ES-I3 (cell line): ENCODE results near the gene NOS3.

Experiments used
- H3K36me3 ChIP-seq: 2 replicates; pipeline ENCODE4 v1.6.1; 2013; ENCODE audit warnings: mild to moderate bottlenecking, low read length, control low read depth, moderate library complexity; ENCODE audit not compliant: insufficient read depth
- H3K4me1 ChIP-seq: 2 replicates; pipeline ENCODE4 v1.6.1; 2013; ENCODE audit warnings: mild to moderate bottlenecking, control low read depth, low read length; ENCODE audit not compliant: insufficient read depth
- H3K9ac ChIP-seq: 2 replicates; pipeline ENCODE4 v1.6.1; 2013; ENCODE audit warnings: low read depth, mild to moderate bottlenecking, low read length, moderate library complexity
- H3K9me3 ChIP-seq: 2 replicates; pipeline ENCODE4 v1.6.1; 2013; ENCODE audit warnings: mild to moderate bottlenecking, low read length, moderate library complexity; ENCODE audit not compliant: control insufficient read depth, insufficient read depth

Gene NOS3

GRCh38 chr7:150967349-150967748 lies 23.5 kb upstream of the NOS3 start:
- Histone ChIP-seq H3K4me1 (peaks cover 8% of the 10 kb centered on the region), H3K36me3 (no peaks in the 10 kb centered on the region), H3K9me3 (no peaks in the 10 kb centered on the region), H3K9ac (no peak overlapping the region)

GRCh38 chr7:150968056-150968733 lies 22.6 kb upstream of the NOS3 start:
- no peaks in the 10 kb centered on the region for H3K9me3 ChIP-seq
- H3K9ac ChIP-seq, result no peak overlapping the region
- no peaks in the 10 kb centered on the region for H3K36me3 ChIP-seq
- H3K4me1 ChIP-seq, result peaks cover 3% of the 10 kb centered on the region; the same call in 1 of the 2 replicates

DNA sequence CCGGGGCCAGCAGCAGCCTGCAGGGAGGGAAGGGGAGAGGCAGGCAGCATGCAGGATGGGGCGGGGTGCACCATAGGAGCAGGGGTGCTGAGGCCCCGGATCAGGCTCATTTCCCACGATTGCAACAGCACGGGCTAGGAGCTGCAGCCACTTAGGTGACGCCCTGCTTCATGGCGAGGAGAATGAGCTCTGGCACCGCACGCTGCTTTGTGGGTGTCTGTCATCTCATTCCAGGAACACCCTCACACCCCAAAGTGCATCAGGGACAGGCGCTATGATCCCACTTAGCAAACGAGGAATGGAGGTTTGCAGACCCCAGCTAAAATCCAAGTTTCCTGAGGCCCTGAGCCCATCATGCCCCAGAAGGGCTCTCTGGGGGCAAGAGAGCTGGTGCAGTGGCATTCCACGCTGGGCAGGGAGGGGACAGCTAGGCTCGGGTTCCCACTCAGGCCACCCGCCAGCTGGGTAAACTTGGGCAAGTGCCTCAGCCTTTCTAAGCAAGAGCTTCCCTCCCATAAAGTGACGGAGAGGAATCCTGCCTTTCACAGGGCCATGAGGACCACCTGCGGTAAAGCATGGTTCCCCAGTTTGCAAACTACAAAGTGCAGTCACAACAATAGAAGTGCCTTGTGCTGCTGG lies 22.0 kb upstream of the NOS3 start:
- Histone ChIP-seq H3K36me3 (no peaks in the 10 kb centered on the region), H3K4me1 (peaks cover 3% of the 10 kb centered on the region; the same call in 1 of the 2 replicates), H3K9me3 (no peaks in the 10 kb centered on the region), H3K9ac (no peak overlapping the region)

GRCh38 chr7:150969475-150969874 lies 21.3 kb upstream of the NOS3 start:
- H3K9ac ChIP-seq, result no peak overlapping the region
- H3K36me3 ChIP-seq, result no peaks in the 10 kb centered on the region
- peaks cover 6% of the 10 kb centered on the region; the same call in 1 of the 2 replicates for H3K4me1 ChIP-seq
- no peaks in the 10 kb centered on the region for H3K9me3 ChIP-seq

DNA sequence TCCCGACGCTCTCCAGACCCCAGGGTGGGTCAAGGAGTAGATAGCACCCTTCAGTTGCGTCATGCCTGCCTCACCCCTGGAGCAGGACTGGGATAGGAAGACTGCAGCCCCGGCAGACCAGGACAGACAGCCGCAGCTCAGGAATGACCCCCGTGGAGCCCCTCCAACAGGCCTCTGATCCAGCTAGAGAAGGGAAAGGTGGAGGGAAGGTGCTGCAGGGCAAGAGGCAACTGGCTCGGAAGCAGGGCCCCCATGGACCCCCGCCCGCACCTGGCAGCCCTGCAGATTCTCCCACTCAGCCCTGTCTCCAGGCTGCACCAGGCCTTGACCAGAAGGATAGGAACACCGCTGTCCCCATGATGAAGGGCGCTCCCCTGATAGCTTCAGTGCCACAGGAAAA lies 20.4 kb upstream of the NOS3 start:
- no peak overlapping the region for H3K9ac ChIP-seq
- no peaks in the 10 kb centered on the region for H3K36me3 ChIP-seq
- peaks cover 8% of the 10 kb centered on the region; the same call in 1 of the 2 replicates for H3K4me1 ChIP-seq
- no peaks in the 10 kb centered on the region for H3K9me3 ChIP-seq

DNA sequence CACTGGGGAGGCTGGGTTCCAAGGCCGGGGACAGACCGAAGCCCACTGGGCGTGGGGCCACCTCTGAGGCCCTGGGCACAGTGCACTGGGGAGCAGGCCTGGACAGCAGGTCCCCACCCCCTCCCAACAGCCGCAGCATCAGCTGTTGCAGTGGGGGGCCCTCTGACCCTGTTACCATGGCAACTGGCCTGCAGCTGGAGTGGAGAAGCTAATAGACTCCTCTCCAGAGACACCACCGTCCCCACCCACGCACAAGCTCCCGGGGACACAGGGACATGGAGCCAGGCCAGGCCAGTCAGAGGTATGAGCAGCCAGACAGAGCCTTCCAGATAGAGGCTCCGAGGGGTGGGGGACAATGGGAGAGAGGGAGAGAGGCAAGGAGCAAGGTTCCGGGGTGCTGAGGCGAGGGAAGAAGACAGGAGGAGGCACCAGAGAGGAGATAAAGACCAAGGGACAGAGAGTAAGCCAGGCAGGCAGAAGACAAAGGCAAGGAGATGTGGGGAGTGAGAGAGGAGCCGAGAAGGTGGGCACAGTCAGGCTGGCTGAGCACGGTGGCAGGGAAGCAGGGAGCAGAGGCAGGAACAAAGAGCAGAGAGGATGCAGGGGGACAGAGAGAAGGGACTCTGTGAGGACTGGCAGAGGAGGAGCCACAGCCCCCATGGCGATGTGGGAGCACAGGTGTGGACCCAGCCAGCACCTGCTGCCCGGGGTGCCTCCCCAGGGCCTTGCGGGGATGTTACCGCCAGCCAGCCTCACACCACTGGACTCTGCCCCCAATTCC lies 19.4 kb upstream of the NOS3 start:
- H3K9ac ChIP-seq, result no peak overlapping the region
- H3K36me3 ChIP-seq, result no peaks in the 10 kb centered on the region
- H3K4me1 ChIP-seq, result peaks cover 18% of the 10 kb centered on the region; the same call in 1 of the 2 replicates
- no peaks in the 10 kb centered on the region for H3K9me3 ChIP-seq

DNA sequence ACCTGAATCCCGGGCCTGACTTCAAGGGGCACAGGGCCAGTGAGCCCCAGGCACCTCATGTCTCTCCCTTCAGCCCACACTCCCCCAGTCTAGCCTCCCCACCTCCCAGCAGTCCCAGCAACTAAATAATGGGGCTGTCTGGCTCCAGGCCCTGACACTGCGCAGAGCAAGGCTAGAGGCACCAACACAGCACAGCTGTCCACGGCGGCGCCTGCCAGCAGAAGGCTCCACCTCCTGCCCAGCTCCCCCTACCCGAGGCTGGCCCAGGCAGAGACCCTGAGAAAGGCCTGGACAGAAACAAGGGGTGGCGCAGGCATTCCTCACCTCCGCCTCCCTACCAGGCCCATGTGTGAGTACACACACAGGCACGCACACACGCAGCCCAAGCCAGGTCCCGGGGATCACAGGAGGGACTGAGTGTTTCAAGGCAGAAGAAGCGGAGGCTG lies 18.8 kb upstream of the NOS3 start:
- peaks cover 21% of the 10 kb centered on the region; the same call in 1 of the 2 replicates for H3K4me1 ChIP-seq
- H3K9ac ChIP-seq, result no peak overlapping the region
- H3K36me3 ChIP-seq, result no peaks in the 10 kb centered on the region
- H3K9me3 ChIP-seq, result no peaks in the 10 kb centered on the region

- H3K4me1 ChIP-seq, result peaks cover 24% of the 10 kb centered on the region; the same call in 1 of the 2 replicates
- H3K36me3 ChIP-seq, result no peaks in the 10 kb centered on the region
Observed at GRCh38 chr7:150972741-150973140, 18.1 kb upstream of the NOS3 start.

GRCh38 chr7:150973571-150974451 lies 17.0 kb upstream of the NOS3 start:
- Histone ChIP-seq H3K36me3 (no peaks in the 10 kb centered on the region), H3K9me3 (no peaks in the 10 kb centered on the region), H3K4me1 (peaks cover 24% of the 10 kb centered on the region; the same call in 1 of the 2 replicates), H3K9ac (no peak overlapping the region)

More at GRCh38 chr7:150972741-150973140, 18.1 kb upstream of the NOS3 start:
- Histone ChIP-seq H3K9me3 (no peaks in the 10 kb centered on the region), H3K9ac (no peak overlapping the region)

DNA sequence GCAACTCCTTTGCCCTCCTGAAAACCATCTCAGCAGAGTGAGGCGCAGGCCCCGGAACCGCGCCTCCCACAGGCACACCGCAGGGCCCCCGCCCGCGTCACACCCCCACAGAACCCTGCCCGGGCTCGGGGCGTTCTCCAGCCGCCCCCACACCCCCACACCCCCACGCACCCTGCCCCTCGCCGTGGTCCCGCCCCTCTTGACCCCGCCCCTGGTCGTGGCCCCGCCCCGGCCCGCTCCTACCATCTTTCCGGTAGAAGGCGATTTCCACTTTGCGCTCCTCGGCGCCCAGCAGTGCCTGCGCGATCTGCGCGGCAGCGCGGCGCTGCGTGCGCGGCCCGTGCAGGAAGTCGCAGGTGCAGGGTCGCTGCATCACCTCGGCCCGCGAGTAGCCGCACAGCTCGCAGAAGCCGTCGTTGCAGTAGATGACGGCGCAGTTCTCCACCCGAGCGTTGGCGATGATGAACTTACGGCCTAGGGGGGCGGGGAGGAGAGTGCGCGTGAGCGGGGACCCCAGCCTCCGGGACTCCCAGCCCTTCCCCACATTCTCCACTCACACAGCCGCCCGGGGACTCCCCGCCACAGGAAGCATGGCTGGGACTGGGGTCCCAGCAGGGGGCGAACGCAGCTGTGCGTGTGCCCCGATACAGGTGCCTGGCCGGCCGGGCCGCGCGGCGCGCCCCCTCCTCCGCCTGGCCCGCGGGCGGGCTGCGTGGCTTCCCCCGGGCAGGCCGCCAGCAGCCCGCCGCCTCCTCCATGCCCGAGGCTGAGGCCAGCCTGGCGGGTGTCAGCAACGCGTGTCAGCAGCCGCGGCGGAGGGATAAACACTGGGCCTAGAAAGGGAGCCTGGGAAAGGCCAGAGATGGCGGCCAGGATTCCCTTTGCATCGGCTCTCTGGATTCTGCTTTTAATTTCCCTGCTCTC lies 16.1 kb upstream of the NOS3 start:
- Histone ChIP-seq H3K9ac (peak overlapping the region; percentile 43; the same call in 1 of the 2 replicates), H3K36me3 (no peaks in the 10 kb centered on the region), H3K4me1 (peaks cover 22% of the 10 kb centered on the region; the same call in 1 of the 2 replicates), H3K9me3 (no peaks in the 10 kb centered on the region)

GRCh38 chr7:150975536-150976319 lies 15.1 kb upstream of the NOS3 start:
- peaks cover 21% of the 10 kb centered on the region; the same call in 1 of the 2 replicates for H3K4me1 ChIP-seq
- H3K9me3 ChIP-seq, result no peaks in the 10 kb centered on the region
- H3K36me3 ChIP-seq, result no peaks in the 10 kb centered on the region
- peak overlapping the region; percentile 43; the same call in 1 of the 2 replicates for H3K9ac ChIP-seq
